Stimulated activated CD4-positive, alpha-beta T cell treated with anti-CD3 and anti-CD28 coated beads, Interleukin-4, amount 100 ng/mL, for 24 hours (primary cell): ENCODE results near the gene LDHD.
"Not testable (repeated sequence)": the region's sequence is repeated elsewhere in the genome, so short reads cannot be mapped to it uniquely, and the experiment has no call there.

ENCODE experiments used
- DNase-seq: peaks from one replicate; pipeline ENCODE4 v3.0.0-alpha.2; 2020

Gene LDHD

GRCh38 chr16:75116081-75116910 is at the start of gene LDHD:
LDHD (minus strand) TSS chr16:75116780; CDS start chr16:75116720, 60 bp downstream.
- DNase-seq = no peak

GRCh38 chr16:75160386-75160785 is 43.8 kb upstream of the LDHD start:
- no peak for DNase-seq

GRCh38 chr16:75152635-75153034 is 36.1 kb upstream of the LDHD start:
- DNase-seq = no peak

GRCh38 chr16:75151798-75152197 is 35.2 kb upstream of the LDHD start:
- no peak for DNase-seq

- DNase-seq = peak; percentile 95
Measured at GRCh38 chr16:75148311-75149195, 32.0 kb upstream of the LDHD start, which contains the start of gene ZFP1. ZFP1 (plus strand) TSS chr16:75148524; CDS start chr16:75152952, 4,428 bp downstream.

GRCh38 chr16:75147968-75148310 is 31.4 kb upstream of the LDHD start:
- no peak for DNase-seq

GRCh38 chr16:75143941-75144340 is 27.4 kb upstream of the LDHD start:
- no peak for DNase-seq

GRCh38 chr16:75139498-75139897 is 22.9 kb upstream of the LDHD start:
- no peak for DNase-seq

GRCh38 chr16:75138636-75139035 is 22.1 kb upstream of the LDHD start:
- no peak for DNase-seq

- no peak for DNase-seq
Measured at GRCh38 chr16:75138233-75138632, 21.7 kb upstream of the LDHD start.

GRCh38 chr16:75131081-75131480 is 14.5 kb upstream of the LDHD start:
- no peak for DNase-seq

- DNase-seq = no peak
Measured at GRCh38 chr16:75130150-75130771, 13.7 kb upstream of the LDHD start.

- DNase-seq = not testable (repeated sequence)
Measured at GRCh38 chr16:75129421-75130149, 13.0 kb upstream of the LDHD start.

GRCh38 chr16:75127713-75128415 is 11.3 kb upstream of the LDHD start:
- DNase-seq = no peak

GRCh38 chr16:75122609-75123008 is 6.0 kb upstream of the LDHD start:
- DNase-seq = no peak

- no peak for DNase-seq
Measured at GRCh38 chr16:75121949-75122568, 5.5 kb upstream of the LDHD start.

GRCh38 chr16:75120253-75120652 is 3.7 kb upstream of the LDHD start:
- no peak for DNase-seq

- no peak for DNase-seq
Measured at GRCh38 chr16:75118943-75119539, 2.5 kb upstream of the LDHD start.

- DNase-seq = no peak
Measured at GRCh38 chr16:75116911-75117245, 298 bp upstream of the LDHD start.

- DNase-seq = no peak
Measured at GRCh38 chr16:75114946-75115825, 1.4 kb downstream of the LDHD start.
